GM23248 (cell line): Measurements from ENCODE around the gene DOLK.

Experiments
- EZH2 ChIP-seq: fragments of 200-600 bp; sonication (generic); IDR thresholded peaks from 2 replicates; pipeline ENCODE4 v1.6.1; 2018; ENCODE audit warnings: antibody characterized with exemption, mild to moderate bottlenecking; ENCODE audit not compliant: insufficient read depth, poor library complexity, severe bottlenecking
- EZH2phosphoT487 ChIP-seq: fragments of 200-600 bp; sonication (generic); IDR thresholded peaks from 2 replicates; pipeline ENCODE4 v1.6.1; 2018; ENCODE audit warnings: antibody characterized with exemption, moderate library complexity, mild to moderate bottlenecking, low read depth; ENCODE audit not compliant: insufficient read depth

DNA sequence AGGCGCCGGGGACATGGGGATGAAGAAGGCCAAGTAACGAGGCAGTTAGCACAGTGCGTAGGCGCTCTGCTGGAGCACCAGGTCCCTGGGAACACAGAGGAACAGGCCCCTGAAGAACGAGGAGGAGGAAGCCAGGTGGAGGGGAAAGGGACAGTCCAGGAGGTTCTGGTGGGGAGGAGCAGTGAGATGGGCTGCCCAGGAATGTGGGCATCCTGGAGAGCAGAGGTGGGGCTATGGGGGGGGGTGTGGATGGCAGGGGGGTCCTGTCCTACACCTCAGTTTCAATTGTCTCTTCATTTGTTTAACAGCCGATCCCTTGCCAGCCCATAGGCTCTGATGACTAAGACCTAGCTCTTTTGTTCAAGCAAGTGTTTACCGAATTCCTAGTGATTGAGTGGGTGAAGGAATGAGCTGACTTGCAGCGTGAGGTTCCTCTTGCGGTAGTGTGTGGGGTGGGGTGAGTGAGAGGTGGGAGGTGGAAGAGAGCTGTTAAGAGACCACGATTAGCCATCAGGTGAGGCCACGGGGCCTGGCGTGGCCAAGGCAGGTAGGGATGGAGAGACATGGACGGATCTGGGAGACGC is 35.0 kb downstream of the DOLK start:
- TF ChIP-seq EZH2: no peak
- no peak for TF ChIP-seq EZH2phosphoT487
